ENCODE measurements around the gene NLRP8.

DNA sequence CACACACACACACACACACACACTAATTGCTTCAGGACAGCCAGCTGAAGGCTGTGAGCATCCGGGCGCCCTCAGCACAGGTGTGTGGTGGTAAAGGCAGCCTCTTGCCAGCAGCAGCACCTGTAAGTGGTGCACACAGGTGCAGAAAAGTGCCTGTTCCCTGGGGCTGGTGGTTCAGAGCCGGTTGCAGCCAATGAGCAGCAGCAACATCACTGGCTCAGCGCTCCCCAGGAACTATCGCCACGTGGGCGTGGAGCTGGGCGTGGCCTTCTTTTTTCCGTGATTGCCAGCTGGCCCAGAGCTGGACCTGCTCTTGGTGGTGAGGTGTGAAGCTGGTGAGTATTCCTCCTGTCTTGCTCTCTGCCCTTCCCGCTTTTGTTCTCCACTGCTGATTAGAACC is 38.9 kb downstream of the NLRP8 start, which contains the start of gene NLRP5:
- TF ChIP-seq CTCF (IDR thresholded peaks at IDR 0.05): no peak
- no peak for TF ChIP-seq EZH2 (IDR thresholded peaks at IDR 0.05; ENCODE audit: borderline replicate concordance, insufficient read depth, low read depth, low read length, poor library complexity, severe bottlenecking)
